GM12892 (cell line): ENCODE data around the gene PAK6.

Source experiments
- POLR2A ChIP-seq: IDR thresholded peaks from 2 replicates; pipeline ENCODE4 v1.6.1; 2011; ENCODE audit warnings: low read depth, low read length, control low read depth
- POLR2AphosphoS5 ChIP-seq: IDR thresholded peaks from 2 replicates; pipeline ENCODE4 v1.6.1; 2011; ENCODE audit warnings: low read depth, low read length, control low read depth
- TAF1 ChIP-seq: IDR thresholded peaks from 2 replicates; pipeline ENCODE4 v1.6.1; 2011; ENCODE audit warnings: low read depth, mild to moderate bottlenecking, control low read depth, low read length, borderline replicate concordance

- TF ChIP-seq POLR2AphosphoS5 (no peak), POLR2A (no peak), TAF1 (no peak)
These were observed 39.2 kb downstream of the PAK6 start for GRCh38 chr15:40278026-40278425.
